Activated B cell treated with CpG ODN at 0.5 μM for 24 hours (primary cell): ENCODE measurements around the gene MISP3. TPM values are rescaled to one million over a fixed set of nuclear protein-coding genes. Genes with fewer than 3 reads are reported as not detected.

Source experiments
- ATAC-seq: fragments of 200-7000 bp; cut with Tn5 transposase; one replicate; pipeline ENCODE4 v1.10.0; 2021; ENCODE audit warnings: low read depth, mild to moderate bottlenecking, moderate library complexity
- CTCF ChIA-PET: fragments of 350-600 bp; sonication (Branson Sonifier 250); formaldehyde crosslinking; loops from one replicate; lab custom pipeline; 2021; ENCODE audit warnings: antibody characterized with exemption; lab: Charles Lee
- POLR2A ChIA-PET: fragments of 350-600 bp; sonication (Branson Sonifier 250); formaldehyde crosslinking; loops from one replicate; lab custom pipeline; 2021; ENCODE audit warnings: antibody characterized with exemption; lab: Charles Lee
- DNase-seq: peaks from one replicate; pipeline ENCODE4 v3.0.0; 2022
- H3K27ac Mint-ChIP-seq: one replicate; pipeline ENCODE4 v1.8.0; 2020; ENCODE audit warnings: mixed read lengths
- H3K27me3 Mint-ChIP-seq: one replicate; pipeline ENCODE4 v1.8.0; 2021; ENCODE audit warnings: mixed read lengths
- H3K36me3 Mint-ChIP-seq: one replicate; pipeline ENCODE4 v1.8.0; 2021; ENCODE audit warnings: low read depth, mixed read lengths
- H3K4me1 Mint-ChIP-seq: one replicate; pipeline ENCODE4 v1.8.0; 2021; ENCODE audit warnings: mixed read lengths
- H3K4me3 Mint-ChIP-seq: one replicate; pipeline ENCODE4 v1.8.0; 2020; ENCODE audit warnings: mild to moderate bottlenecking, mixed read lengths
- H3K9me3 Mint-ChIP-seq: one replicate; pipeline ENCODE4 v1.8.0; 2020; ENCODE audit warnings: mixed read lengths
- intact Hi-C: fragments of 100-400 bp; cut with micrococcal nuclease; formaldehyde crosslinking; loops from one replicate; pipeline ENCODE4 v1.15.1; 2024
- total RNA-seq: library from RNA; stranded (reverse); gene quantifications from 2 replicates; pipeline ENCODE4 v1.2.3, GENCODE V29; 2022
- TF ChIP-seq, protein P1 (sequence below): fragments of 200-600 bp; IDR thresholded peaks from one replicate; pipeline ENCODE4 v1.8.0; 2022; ENCODE audit warnings: antibody characterized with exemption, mild to moderate bottlenecking

MISP3 gene
- total RNA-seq, 1 donor from 2014 or later = 0.18 TPM

DNA sequence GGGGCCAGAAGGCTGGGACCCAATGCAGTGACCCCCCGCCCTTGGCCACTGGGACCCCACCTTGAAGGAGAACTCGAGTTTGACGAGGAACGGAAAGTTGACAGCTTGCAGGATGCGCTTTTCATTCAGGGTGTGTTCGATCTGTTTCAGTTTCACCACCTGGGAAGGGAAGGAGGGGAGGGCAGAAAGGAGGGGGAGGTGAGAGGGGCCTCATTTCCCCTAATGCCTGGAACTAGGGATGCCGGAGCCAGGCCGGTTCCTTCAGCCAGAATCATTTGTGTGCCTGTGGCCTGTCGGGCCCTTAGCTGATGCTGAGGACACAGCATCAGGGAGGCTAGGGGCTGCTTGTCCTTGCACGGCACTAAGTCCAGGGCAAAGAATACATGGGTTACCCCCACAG, 30.2 kb downstream of the MISP3 start:
- no peaks in the 10 kb centered on the region for H3K4me1 Mint-ChIP-seq
- POLR2A ChIA-PET = no interaction called here

DNA sequence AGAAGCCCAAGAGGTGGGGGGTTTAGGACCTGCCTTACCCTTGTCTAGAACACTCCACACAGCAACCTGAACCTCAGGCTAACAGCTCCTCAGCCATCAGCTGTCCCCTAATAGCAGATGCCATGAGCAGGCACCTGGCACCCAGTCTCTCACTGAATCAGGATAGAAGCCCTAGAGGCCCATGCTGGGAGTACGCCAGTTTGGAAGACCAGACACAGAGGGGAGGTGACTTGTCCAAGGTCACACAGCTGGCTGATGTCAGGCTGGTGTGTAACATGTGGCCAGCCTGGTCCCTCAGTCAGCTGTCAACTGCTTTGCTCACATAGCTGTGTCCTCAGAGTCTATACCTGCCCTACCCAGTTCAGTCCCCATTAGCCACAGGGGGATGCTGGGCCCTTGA, 30.7 kb downstream of the MISP3 start:
- H3K9me3 Mint-ChIP-seq = no peaks in the 10 kb centered on the region
- POLR2A ChIA-PET = no interaction called here
- no peaks in the 10 kb centered on the region for H3K27me3 Mint-ChIP-seq
- intact Hi-C loops = no loop called here
- no peak for ATAC-seq
- DNase-seq = no peak
- H3K4me1 Mint-ChIP-seq = no peaks in the 10 kb centered on the region
- CTCF ChIA-PET = interaction anchor here (0.6 kb wide), 1 partner anchor 37 kb away, joined by 3 read pairs; no protein-coding TSS in a partner anchor
- peaks cover 50% of the 10 kb centered on the region for H3K36me3 Mint-ChIP-seq
- no peak overlapping the region for H3K4me3 Mint-ChIP-seq
- TF ChIP-seq, protein P1, sequence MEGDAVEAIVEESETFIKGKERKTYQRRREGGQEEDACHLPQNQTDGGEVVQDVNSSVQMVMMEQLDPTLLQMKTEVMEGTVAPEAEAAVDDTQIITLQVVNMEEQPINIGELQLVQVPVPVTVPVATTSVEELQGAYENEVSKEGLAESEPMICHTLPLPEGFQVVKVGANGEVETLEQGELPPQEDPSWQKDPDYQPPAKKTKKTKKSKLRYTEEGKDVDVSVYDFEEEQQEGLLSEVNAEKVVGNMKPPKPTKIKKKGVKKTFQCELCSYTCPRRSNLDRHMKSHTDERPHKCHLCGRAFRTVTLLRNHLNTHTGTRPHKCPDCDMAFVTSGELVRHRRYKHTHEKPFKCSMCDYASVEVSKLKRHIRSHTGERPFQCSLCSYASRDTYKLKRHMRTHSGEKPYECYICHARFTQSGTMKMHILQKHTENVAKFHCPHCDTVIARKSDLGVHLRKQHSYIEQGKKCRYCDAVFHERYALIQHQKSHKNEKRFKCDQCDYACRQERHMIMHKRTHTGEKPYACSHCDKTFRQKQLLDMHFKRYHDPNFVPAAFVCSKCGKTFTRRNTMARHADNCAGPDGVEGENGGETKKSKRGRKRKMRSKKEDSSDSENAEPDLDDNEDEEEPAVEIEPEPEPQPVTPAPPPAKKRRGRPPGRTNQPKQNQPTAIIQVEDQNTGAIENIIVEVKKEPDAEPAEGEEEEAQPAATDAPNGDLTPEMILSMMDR = no peak
- no peak overlapping the region for H3K27ac Mint-ChIP-seq

More for the DNA sequence above, 30.2 kb downstream of the MISP3 start:
- Mint-ChIP-seq H3K27me3 (no peaks in the 10 kb centered on the region), H3K27ac (no peak overlapping the region), H3K36me3 (peaks cover 50% of the 10 kb centered on the region), H3K9me3 (no peaks in the 10 kb centered on the region), H3K4me3 (no peak overlapping the region)
- DNase-seq (no peak), ATAC-seq (no peak)
- intact Hi-C loops = no loop called here
- TF ChIP-seq, protein P1 = no peak
- CTCF ChIA-PET = no interaction called here

DNA sequence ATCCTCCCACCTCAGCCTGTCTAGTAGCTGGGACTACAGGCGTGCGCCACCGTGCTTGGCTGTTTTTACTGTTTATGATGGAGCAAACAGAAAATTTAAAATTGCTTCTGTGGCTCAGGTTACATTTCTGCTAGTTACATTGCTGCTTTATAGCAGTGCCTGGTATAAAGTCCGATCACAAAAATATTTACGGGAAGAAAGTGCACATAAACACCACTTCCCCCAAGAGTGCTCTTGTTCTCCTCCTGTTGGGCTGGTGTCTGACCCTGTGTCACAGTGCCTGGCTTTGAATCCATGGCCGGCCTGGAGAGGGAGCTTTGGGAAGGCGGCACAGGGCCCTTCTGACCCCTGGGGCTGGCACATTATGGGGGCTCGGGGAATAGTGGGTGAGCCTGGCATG, 33.1 kb downstream of the MISP3 start:
- Mint-ChIP-seq H3K27me3 (no peaks in the 10 kb centered on the region), H3K4me1 (no peaks in the 10 kb centered on the region), H3K27ac (no peak overlapping the region), H3K4me3 (no peak overlapping the region), H3K9me3 (no peaks in the 10 kb centered on the region), H3K36me3 (peaks cover 47% of the 10 kb centered on the region)
- POLR2A ChIA-PET = no interaction called here
- TF ChIP-seq, protein P1 = no peak
- ATAC-seq (no peak), DNase-seq (no peak)
- CTCF ChIA-PET = interaction anchor here (1.1 kb wide), 1 partner anchor 9 kb away, joined by 3 read pairs; no protein-coding TSS in a partner anchor
- intact Hi-C loops = no loop called here

DNA sequence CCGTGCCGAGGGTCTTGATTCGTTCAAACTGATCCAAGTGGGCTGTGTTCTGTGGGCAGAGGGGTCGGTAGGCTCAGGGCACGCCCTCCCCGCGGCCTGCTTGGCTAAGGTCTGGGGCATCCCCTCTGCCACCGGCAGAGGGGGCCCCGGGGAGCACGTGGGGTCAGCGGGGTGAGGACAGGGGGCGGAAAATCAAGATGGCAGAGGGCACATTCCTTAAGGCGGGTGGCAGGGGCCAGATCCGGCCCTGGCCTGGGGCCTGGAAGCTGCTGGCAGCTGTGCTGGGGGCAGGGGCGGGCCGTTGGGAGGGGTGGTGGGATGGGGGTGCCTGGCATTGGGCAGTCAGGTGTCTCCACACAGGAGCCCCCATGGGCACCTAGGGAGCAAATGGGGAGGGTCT, 34.3 kb downstream of the MISP3 start:
- TF ChIP-seq, protein P1 = no peak
- H3K27ac Mint-ChIP-seq = no peak overlapping the region
- H3K4me1 Mint-ChIP-seq = no peaks in the 10 kb centered on the region
- POLR2A ChIA-PET = no interaction called here
- CTCF ChIA-PET = no interaction called here
- H3K4me3 Mint-ChIP-seq = no peak overlapping the region
- no peaks in the 10 kb centered on the region for H3K27me3 Mint-ChIP-seq
- ATAC-seq = no peak
- H3K36me3 Mint-ChIP-seq = peaks cover 39% of the 10 kb centered on the region
- no peaks in the 10 kb centered on the region for H3K9me3 Mint-ChIP-seq
- no peak for DNase-seq
- intact Hi-C loops = no loop called here

DNA sequence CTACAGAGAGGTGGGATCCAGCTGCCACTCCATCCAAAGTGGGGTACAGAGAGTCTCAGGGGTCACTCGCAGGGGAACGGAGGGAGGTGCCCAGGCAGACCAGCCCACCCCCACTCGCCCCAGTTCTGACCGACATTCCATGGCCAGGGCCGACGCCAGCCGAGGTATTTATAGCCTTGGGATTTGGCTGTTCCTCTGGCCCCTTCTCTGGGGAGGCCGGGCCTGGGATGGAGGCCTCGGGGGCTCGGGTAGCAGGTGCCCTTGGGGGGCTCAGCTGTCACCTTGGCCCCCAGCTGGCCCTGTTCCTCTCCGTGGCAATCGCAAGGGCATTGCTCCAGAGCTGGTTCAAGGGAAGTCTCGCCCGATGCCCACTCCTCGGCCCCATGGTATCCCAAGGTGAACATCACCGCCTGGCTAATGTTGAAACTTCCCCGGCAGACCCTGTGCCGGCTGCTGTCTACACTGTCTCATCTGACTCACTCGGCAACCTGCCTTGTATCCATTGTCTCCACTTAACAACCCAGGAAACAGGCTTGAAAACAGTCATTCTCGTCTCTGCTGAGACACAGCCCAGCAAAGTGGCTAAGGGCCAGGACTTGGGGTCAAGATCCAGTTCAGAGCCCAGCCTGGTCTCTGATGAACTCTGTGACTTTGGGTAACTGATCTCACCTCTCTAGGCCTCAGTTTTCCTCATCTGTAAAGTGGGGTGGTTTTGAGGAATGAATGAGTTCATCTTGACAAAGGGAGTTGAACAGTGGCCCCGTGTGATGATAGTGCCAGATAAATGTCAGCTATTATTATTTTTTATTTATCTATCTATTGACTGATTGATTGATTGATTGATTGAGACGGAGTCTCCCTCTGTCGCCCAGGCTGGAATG, 35.2 kb downstream of the MISP3 start:
- Mint-ChIP-seq H3K36me3 (peaks cover 32% of the 10 kb centered on the region), H3K27me3 (no peaks in the 10 kb centered on the region), H3K9me3 (no peaks in the 10 kb centered on the region), H3K4me1 (no peaks in the 10 kb centered on the region), H3K27ac (no peak overlapping the region), H3K4me3 (no peak overlapping the region)
- POLR2A ChIA-PET = interaction anchor here (0.7 kb wide), 1 partner anchor 304 kb away, joined by 3 read pairs; no protein-coding TSS in a partner anchor
- intact Hi-C loops = no loop called here
- CTCF ChIA-PET = no interaction called here
- DNase-seq (no peak), ATAC-seq (no peak)
- TF ChIP-seq, protein P1 = no peak
